Measurements from ENCODE around the gene PVALEF. TPM values are rescaled to one million over a fixed set of nuclear protein-coding genes. Genes with fewer than 3 reads are reported as not detected.
A peak's percentile ranks its signal among the peaks of the same experiment; 100 is the strongest.

Gene PVALEF
- total RNA-seq, 1 donor from 2014 or later = not detected

GRCh38 chr17:81183807-81184206 lies 18.5 kb downstream of the PVALEF start:
- ATAC-seq = no peak

GRCh38 chr17:81184555-81184954 lies 19.2 kb downstream of the PVALEF start:
- ATAC-seq = no peak

GRCh38 chr17:81186203-81186602 lies 20.9 kb downstream of the PVALEF start:
- ATAC-seq = no peak

GRCh38 chr17:81187120-81187519 lies 21.8 kb downstream of the PVALEF start:
- ATAC-seq = no peak

GRCh38 chr17:81187586-81188490 lies 22.5 kb downstream of the PVALEF start:
- no peak for ATAC-seq

GRCh38 chr17:81188491-81188840 lies 23.2 kb downstream of the PVALEF start:
- no peak for ATAC-seq

- ATAC-seq = no peak
These were observed 23.7 kb downstream of the PVALEF start for GRCh38 chr17:81189016-81189415.

- no peak for ATAC-seq
These were observed 24.6 kb downstream of the PVALEF start for GRCh38 chr17:81189670-81190530.

- no peak for ATAC-seq
These were observed 25.3 kb downstream of the PVALEF start for GRCh38 chr17:81190591-81190990.

GRCh38 chr17:81191116-81191515 lies 25.8 kb downstream of the PVALEF start:
- no peak for ATAC-seq

- no peak for ATAC-seq
These were observed 26.3 kb downstream of the PVALEF start for GRCh38 chr17:81191646-81192045.

- ATAC-seq = no peak
These were observed 27.2 kb downstream of the PVALEF start for GRCh38 chr17:81192386-81193050.

GRCh38 chr17:81193051-81193410 lies 27.7 kb downstream of the PVALEF start:
- ATAC-seq = no peak

GRCh38 chr17:81193470-81194224 lies 28.3 kb downstream of the PVALEF start:
- no peak for ATAC-seq

GRCh38 chr17:81194225-81194760 lies 29.0 kb downstream of the PVALEF start:
- no peak for ATAC-seq

GRCh38 chr17:81194941-81195901 lies 29.9 kb downstream of the PVALEF start:
- ATAC-seq = peak; percentile 12

GRCh38 chr17:81195941-81196495 lies 30.7 kb downstream of the PVALEF start:
- no peak for ATAC-seq

- no peak for ATAC-seq
These were observed 31.4 kb downstream of the PVALEF start for GRCh38 chr17:81196505-81197408.

GRCh38 chr17:81197409-81197795 lies 32.1 kb downstream of the PVALEF start:
- no peak for ATAC-seq

Data from esophagus mucosa (tissue), 1 donor.